ENCODE data around the gene RMC1.
"Not testable (repeated sequence)": the region's sequence is repeated elsewhere in the genome, so short reads cannot be mapped to it uniquely, and the experiment has no call there.

RMC1 gene

DNA sequence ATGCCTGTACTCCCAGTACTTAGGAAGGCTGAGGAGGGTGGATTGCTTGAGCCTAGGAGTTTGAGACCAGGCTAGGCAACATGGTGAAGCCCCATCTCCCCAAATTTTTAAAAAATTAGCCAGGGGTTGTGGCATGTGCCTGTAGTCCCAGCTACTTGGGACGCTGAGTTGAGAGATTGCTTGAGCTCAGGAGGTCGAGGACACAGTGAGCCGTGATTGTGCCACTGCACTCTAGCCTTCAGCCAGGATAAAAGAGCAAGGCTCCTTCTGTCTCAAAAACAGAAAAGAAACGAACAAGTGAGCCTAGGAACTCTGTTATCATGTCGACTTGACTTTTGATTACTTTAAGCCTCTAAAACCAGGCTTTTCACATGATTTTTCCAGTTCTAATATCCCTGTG is 69.3 kb downstream of the RMC1 start:
- TF ChIP-seq, protein P1, sequence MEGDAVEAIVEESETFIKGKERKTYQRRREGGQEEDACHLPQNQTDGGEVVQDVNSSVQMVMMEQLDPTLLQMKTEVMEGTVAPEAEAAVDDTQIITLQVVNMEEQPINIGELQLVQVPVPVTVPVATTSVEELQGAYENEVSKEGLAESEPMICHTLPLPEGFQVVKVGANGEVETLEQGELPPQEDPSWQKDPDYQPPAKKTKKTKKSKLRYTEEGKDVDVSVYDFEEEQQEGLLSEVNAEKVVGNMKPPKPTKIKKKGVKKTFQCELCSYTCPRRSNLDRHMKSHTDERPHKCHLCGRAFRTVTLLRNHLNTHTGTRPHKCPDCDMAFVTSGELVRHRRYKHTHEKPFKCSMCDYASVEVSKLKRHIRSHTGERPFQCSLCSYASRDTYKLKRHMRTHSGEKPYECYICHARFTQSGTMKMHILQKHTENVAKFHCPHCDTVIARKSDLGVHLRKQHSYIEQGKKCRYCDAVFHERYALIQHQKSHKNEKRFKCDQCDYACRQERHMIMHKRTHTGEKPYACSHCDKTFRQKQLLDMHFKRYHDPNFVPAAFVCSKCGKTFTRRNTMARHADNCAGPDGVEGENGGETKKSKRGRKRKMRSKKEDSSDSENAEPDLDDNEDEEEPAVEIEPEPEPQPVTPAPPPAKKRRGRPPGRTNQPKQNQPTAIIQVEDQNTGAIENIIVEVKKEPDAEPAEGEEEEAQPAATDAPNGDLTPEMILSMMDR (IDR thresholded peaks at IDR 0.05; ENCODE audit: low read depth, low read length) = no peak
- DNase-seq (ENCODE audit: extremely low read depth, low read depth) = no peak

GRCh38 chr18:23573020-23573419 is 69.7 kb downstream of the RMC1 start:
- TF ChIP-seq, protein P1 (IDR thresholded peaks at IDR 0.05; ENCODE audit: low read depth, low read length) = no peak
- DNase-seq (ENCODE audit: extremely low read depth, low read depth) = no peak

DNA sequence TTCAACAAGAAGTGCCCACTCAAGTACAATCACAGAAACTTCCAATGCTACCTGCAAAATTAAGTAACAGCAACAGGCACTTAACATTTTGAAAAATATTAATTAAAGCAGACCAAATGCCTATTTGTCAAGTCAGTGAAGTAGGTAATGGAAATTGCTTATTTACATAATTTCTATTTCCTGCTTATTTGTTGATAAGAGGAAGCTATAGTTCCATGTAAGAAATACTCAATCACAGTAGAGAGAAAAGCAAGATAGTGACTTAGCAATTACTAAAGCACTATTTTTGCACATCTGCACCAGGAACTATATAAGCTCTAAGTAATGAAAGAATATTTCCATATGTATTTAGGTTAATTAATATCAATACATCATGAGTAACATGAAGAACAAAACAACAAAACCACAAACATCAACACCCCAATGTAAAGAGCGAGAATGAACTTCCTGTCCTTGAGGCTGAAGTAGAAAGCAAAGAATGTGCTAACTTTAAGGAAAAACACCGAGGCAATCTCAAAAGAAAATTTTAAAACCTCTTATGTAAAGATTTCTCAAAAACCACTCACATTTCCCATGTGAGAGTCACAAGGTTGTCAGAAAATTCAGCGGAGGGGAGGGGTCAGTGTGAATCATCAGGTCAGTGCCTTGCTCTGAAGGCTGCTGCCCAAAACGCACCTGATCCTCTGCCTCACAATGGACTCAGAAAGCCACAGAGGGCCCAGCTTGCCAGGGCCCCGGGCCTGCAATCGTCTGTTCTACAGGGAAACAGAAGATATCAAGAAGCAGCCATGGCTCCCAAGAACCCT is 70.5 kb downstream of the RMC1 start:
- no peak for DNase-seq (ENCODE audit: extremely low read depth, low read depth)
- TF ChIP-seq, protein P1 (IDR thresholded peaks at IDR 0.05; ENCODE audit: low read depth, low read length) = no peak

DNA sequence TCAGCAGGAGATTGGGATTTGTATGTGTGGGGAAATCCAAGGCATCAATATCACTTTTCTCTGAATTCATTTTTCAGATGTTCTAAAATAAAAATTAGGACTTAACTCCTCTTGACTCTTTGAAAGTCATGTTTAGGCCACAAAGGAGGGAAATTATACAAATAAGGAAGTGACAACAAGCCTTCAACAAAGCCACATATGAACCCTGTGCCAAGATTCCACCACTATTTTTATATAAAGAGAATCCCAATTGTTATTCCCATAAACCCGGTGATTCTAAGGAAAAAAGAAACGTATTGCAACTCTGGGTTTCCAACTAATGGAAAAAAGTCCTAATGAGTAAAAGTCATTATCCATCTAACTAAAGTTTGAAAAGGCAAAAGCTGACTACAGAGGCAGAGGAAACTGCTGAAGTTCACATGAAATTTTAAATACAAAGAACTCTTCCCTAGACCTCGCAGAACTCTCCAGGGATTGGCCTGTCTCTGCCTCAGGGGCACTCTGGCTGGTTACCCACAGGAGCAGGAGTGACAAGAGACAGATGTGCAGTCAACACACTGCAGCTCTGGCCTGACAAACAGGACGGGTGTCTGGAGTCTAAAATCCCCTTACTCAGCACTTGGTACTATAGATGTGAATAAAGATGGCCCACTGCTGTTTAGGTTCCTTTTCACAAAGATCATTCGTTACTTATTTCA is 71.4 kb downstream of the RMC1 start:
- TF ChIP-seq, protein P1 (IDR thresholded peaks at IDR 0.05; ENCODE audit: low read depth, low read length) = no peak
- DNase-seq (ENCODE audit: extremely low read depth, low read depth) = no peak

- DNase-seq (ENCODE audit: extremely low read depth, low read depth) = no peak
- TF ChIP-seq, protein P1 (IDR thresholded peaks at IDR 0.05; ENCODE audit: low read depth, low read length) = no peak
Observed at GRCh38 chr18:23575309-23575651, 72.0 kb downstream of the RMC1 start.

DNA sequence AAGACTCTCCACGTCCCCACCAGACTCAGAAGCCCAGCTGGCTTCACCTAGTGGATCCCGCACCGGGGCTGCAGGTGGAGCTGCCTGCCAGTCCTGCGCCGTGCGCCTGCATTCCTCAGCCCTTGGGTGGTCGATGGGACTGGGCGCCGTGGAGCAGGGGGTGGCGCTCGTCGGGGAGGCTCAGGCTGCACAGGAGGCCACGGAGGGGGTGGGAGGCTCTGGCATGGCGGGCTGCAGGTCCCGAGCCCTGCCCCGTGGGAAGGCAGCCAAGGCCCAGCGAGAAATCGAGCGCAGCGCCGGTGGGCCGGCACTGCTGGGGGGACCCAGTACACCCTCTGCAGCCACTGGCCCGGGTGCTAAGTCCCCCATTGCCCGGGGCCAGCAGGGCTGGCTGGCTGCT is 74.2 kb downstream of the RMC1 start:
- DNase-seq (ENCODE audit: extremely low read depth, low read depth) = not testable (repeated sequence)

DNA sequence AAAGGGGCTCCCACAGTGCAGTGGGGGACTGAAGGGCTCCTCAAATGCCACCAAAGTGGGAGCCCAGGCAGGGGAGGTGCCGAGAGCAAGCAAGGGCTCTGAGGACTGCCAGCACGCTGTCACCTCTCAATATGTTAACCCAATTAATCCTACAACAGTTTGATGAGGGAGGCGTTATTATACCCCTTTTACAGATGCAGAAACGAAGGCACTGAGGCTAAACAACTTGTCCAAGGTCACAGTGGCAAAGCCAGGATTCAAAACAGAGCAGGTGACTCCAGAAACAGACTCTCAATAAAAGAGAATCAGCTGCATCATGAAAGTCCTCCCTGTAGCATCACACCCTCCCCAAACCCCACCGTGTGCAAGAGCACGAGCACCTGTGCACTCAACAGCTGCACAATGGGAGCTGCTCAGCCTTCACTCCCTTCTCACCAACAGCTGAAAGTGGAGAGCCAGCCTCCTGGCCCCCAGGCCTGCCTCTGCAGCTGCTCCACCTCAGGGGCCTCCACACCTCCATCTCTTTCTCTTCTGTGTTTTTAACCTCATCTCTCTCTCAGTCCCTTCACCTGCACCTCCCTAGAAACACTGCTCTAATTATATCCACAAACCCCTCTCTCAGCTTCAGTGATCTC is 74.9 kb downstream of the RMC1 start:
- TF ChIP-seq, protein P1 (IDR thresholded peaks at IDR 0.05; ENCODE audit: low read depth, low read length) = no peak
- DNase-seq (ENCODE audit: extremely low read depth, low read depth) = no peak

All from AG09319 (cell line).